HL-60 (cell line): ENCODE results near the gene ZNF529.

Experiments
- DNase-seq, 2 experiments: peaks; one replicate each; pipeline ENCODE4 v3.0.0-alpha.2; 2010 to 2020; ENCODE audit warnings: low read depth in 1 of 2, low spot score in 1 of 2
- H3K27ac ChIP-seq: fragments of 250-450 bp; sonication (Bioruptor Pico); replicated peaks from 2 replicates; pipeline ENCODE4 v1.5.1; 2020; ENCODE audit warnings: mild to moderate bottlenecking, moderate library complexity
- H3K27me3 ChIP-seq: fragments of 250-450 bp; sonication (Bioruptor Pico); 2 replicates; pipeline ENCODE4 v1.5.1; 2021; ENCODE audit warnings: mild to moderate bottlenecking, moderate library complexity; ENCODE audit not compliant: insufficient read depth, poor library complexity, severe bottlenecking
- H3K4me3 ChIP-seq: replicated peaks from 2 replicates; pipeline ENCODE4 v1.5.1; 2011; ENCODE audit warnings: mild to moderate bottlenecking, control low read depth, low read length; ENCODE audit not compliant: insufficient read depth
- GABPA ChIP-seq: IDR thresholded peaks from 2 replicates; pipeline ENCODE4 v1.6.1; 2012; ENCODE audit warnings: low read depth
- POLR2AphosphoS5 ChIP-seq: IDR thresholded peaks from 2 replicates; pipeline ENCODE4 v1.6.1; 2012; ENCODE audit warnings: low read depth
- REST ChIP-seq: IDR thresholded peaks from 2 replicates; pipeline ENCODE4 v1.6.1; 2012; ENCODE audit warnings: low read depth; ENCODE audit not compliant: insufficient replicate concordance
- SPI1 ChIP-seq: IDR thresholded peaks from 2 replicates; pipeline ENCODE4 v1.6.1; 2012; ENCODE audit warnings: low read depth, mild to moderate bottlenecking, borderline replicate concordance
- TF ChIP-seq, protein P1 (sequence below): IDR thresholded peaks from one replicate; pipeline ENCODE4 v1.5.1; 2011; ENCODE audit warnings: low read length, control low read depth, inconsistent platforms; ENCODE audit not compliant: insufficient read depth

Gene ZNF529

DNA sequence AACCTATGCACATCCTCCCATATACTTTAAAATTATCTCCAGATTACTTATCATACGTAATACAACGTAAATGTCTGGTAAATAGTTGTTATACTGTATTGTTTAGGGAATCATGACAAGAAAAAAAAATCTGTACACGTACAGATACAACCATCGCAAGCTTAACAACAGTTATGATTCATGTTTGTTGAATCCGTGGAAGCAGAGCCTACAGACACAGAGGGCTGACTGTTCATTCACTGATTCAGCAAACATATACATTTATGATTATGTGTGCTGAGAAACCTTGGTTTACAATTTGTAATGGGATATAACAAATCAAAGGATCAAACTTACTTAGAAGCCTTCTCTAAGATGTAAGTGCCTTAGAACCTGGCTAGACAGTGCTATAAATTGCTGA lies 46.5 kb downstream of the ZNF529 start:
- H3K27me3 ChIP-seq: no peaks in the 10 kb centered on the region
- no peak overlapping the region for H3K4me3 ChIP-seq
- DNase-seq: no peak
- H3K27ac ChIP-seq: no peak overlapping the region
- TF ChIP-seq POLR2AphosphoS5 (no peak), REST (no peak), SPI1 (no peak), GABPA (no peak)
- TF ChIP-seq, protein P1, sequence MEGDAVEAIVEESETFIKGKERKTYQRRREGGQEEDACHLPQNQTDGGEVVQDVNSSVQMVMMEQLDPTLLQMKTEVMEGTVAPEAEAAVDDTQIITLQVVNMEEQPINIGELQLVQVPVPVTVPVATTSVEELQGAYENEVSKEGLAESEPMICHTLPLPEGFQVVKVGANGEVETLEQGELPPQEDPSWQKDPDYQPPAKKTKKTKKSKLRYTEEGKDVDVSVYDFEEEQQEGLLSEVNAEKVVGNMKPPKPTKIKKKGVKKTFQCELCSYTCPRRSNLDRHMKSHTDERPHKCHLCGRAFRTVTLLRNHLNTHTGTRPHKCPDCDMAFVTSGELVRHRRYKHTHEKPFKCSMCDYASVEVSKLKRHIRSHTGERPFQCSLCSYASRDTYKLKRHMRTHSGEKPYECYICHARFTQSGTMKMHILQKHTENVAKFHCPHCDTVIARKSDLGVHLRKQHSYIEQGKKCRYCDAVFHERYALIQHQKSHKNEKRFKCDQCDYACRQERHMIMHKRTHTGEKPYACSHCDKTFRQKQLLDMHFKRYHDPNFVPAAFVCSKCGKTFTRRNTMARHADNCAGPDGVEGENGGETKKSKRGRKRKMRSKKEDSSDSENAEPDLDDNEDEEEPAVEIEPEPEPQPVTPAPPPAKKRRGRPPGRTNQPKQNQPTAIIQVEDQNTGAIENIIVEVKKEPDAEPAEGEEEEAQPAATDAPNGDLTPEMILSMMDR: no peak

DNA sequence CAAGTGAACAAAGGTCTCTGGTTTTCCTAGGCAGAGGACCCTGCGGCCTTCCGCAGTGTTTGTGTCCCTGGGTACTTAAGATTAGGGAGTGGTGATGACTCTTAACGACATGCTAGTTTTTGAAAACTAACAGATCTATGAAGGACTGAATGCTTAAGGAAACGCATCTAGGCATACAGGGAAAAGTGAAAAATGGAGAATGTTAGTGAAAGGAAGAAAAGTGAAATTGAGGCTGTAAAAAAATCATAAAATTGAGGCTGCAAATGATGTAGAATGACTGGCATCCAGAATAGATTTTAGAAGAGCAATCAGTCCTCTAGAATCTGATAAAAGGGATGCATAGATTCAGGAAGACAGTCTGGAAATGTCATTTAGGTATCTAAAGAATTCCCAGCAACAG lies 48.5 kb downstream of the ZNF529 start:
- H3K27me3 ChIP-seq: no peaks in the 10 kb centered on the region
- no peak for TF ChIP-seq POLR2AphosphoS5
- TF ChIP-seq, protein P1: no peak
- no peak for TF ChIP-seq REST
- TF ChIP-seq GABPA: no peak
- no peak for TF ChIP-seq SPI1
- no peak overlapping the region for H3K4me3 ChIP-seq
- DNase-seq: no peak
- no peak overlapping the region for H3K27ac ChIP-seq

DNA sequence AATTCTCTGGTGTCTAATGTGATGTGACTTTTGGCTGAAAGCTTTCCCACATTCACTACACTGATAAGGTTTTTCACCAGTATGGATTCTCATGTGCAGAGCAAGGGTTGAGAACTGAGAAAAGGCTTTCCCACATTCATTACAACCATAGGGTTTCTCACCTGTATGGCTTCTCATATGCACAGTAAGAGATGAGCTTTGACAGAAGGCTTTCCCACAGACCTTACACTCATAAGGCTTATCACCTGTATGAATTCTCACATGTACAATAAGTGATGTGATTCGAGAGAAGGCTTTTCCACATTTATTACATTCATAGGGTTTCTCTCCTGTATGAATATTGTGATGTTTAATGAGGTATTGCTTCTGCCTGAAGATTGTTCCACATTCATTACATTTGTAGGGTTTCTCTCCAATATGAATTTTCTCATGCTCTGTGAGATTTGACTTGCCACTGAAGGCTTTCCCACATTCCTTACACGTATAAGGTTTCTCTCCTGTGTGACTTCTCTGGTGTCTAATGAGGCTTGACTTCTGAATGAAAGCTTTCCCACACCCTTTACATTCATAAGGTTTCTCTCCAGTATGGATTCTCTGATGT lies 59.0 kb downstream of the ZNF529 start:
- Histone ChIP-seq H3K4me3 (no peak overlapping the region), H3K27me3 (no peaks in the 10 kb centered on the region), H3K27ac (no peak overlapping the region)
- DNase-seq: no peak
- no peak for TF ChIP-seq REST
- TF ChIP-seq GABPA: no peak
- TF ChIP-seq POLR2AphosphoS5: no peak
- TF ChIP-seq SPI1: no peak
- TF ChIP-seq, protein P1: no peak
